Neural cell (in vitro differentiated cells): ENCODE results near the gene ADAMTS8. TPM values are rescaled to one million over a fixed set of nuclear protein-coding genes. Genes with fewer than 3 reads are reported as not detected.

Source experiments
- H2AFZ ChIP-seq: fragments of 200-600, 300-800 bp; sonication (generic), shearing (Covaris generic); 2 replicates; pipeline ENCODE4 v1.6.0; 2014; ENCODE audit warnings: low read depth, mild to moderate bottlenecking, antibody characterized with exemption, low read length, moderate library complexity
- H3F3A ChIP-seq: fragments of 200-600 bp; shearing (Covaris generic); 2 replicates; pipeline ENCODE4 v1.6.1; 2016; ENCODE audit warnings: mild to moderate bottlenecking, moderate library complexity, mixed read lengths, antibody characterized with exemption, low read length; ENCODE audit not compliant: insufficient read depth, poor library complexity, severe bottlenecking
- H3K27ac ChIP-seq: fragments of 200-600, 300-800 bp; sonication (generic), shearing (Covaris generic); 2 replicates; pipeline ENCODE4 v1.5.1; 2014; ENCODE audit warnings: mild to moderate bottlenecking, low read length, moderate library complexity
- H3K27me3 ChIP-seq: fragments of 300-800, 200-600 bp; sonication (generic), shearing (Covaris generic); 2 replicates; pipeline ENCODE4 v1.6.0; 2014; ENCODE audit warnings: mild to moderate bottlenecking, low read depth, low read length, moderate library complexity; ENCODE audit not compliant: insufficient read depth
- H3K36me3 ChIP-seq: fragments of 300-800, 200-600 bp; sonication (generic), shearing (Covaris generic); 2 replicates; pipeline ENCODE4 v1.5.1; 2014; ENCODE audit warnings: mild to moderate bottlenecking, antibody characterized with exemption, low read length, moderate library complexity; ENCODE audit not compliant: insufficient read depth
- H3K4me2 ChIP-seq: fragments of 300-800, 200-600 bp; sonication (generic), shearing (Covaris generic); 2 replicates; pipeline ENCODE4 v1.6.0; 2014; ENCODE audit warnings: mild to moderate bottlenecking, low read length
- H3K4me3 ChIP-seq: fragments of 300-800, 200-600 bp; sonication (generic), shearing (Covaris generic); 2 replicates; pipeline ENCODE4 v1.5.1; 2014; ENCODE audit warnings: mild to moderate bottlenecking, low read length, moderate library complexity
- H3K79me2 ChIP-seq: fragments of 200-600 bp; shearing (Covaris generic); replicated peaks from 2 replicates; pipeline ENCODE4 v1.6.0; 2014; ENCODE audit warnings: mild to moderate bottlenecking, low read length, moderate library complexity; ENCODE audit not compliant: insufficient read depth
- H3K9ac ChIP-seq: fragments of 300-800, 200-600 bp; sonication (generic), shearing (Covaris generic); 2 replicates; pipeline ENCODE4 v1.6.1; 2016; ENCODE audit warnings: mild to moderate bottlenecking, low read length, mixed read lengths
- H3K9me2 ChIP-seq: fragments of 200-600 bp; shearing (Covaris generic); 2 replicates; pipeline ENCODE4 v1.6.1; 2016; ENCODE audit warnings: mild to moderate bottlenecking, low read length, mixed read lengths; ENCODE audit not compliant: insufficient read depth
- H3K9me3 ChIP-seq: fragments of 200-600, 300-800 bp; sonication (generic), shearing (Covaris generic); 2 replicates; pipeline ENCODE4 v1.6.1; 2016; ENCODE audit warnings: mild to moderate bottlenecking, mixed run types, low read length, moderate library complexity, mixed read lengths
- H4K20me1 ChIP-seq: fragments of 200-600 bp; shearing (Covaris generic); 2 replicates; pipeline ENCODE4 v1.6.1; 2016; ENCODE audit warnings: mild to moderate bottlenecking, mixed run types; ENCODE audit not compliant: insufficient read depth
- EP300 ChIP-seq: fragments of 450-650 bp; conservative IDR thresholded peaks from 2 replicates; pipeline ENCODE4 v1.6.1; 2014; ENCODE audit warnings: antibody characterized with exemption, mild to moderate bottlenecking, moderate library complexity; ENCODE audit not compliant: poor library complexity, severe bottlenecking
- EZH2 ChIP-seq: fragments of 200-600, 300-800 bp; shearing (Covaris generic), sonication (generic); IDR thresholded peaks from 2 replicates; pipeline ENCODE4 v1.6.1; 2014; ENCODE audit warnings: antibody characterized with exemption, low read length, borderline replicate concordance, mild to moderate bottlenecking; ENCODE audit not compliant: insufficient read depth, poor library complexity, severe bottlenecking
- MXI1 ChIP-seq: fragments of 450-650 bp; conservative IDR thresholded peaks from 2 replicates; pipeline ENCODE4 v1.6.1; 2014; ENCODE audit warnings: antibody characterized with exemption, mild to moderate bottlenecking; ENCODE audit not compliant: poor library complexity, severe bottlenecking
- POLR2AphosphoS5 ChIP-seq: IDR thresholded peaks from 2 replicates; pipeline ENCODE4 v1.6.1; 2012
- RAD21 ChIP-seq: fragments of 450-650 bp; conservative IDR thresholded peaks from 2 replicates; pipeline ENCODE4 v1.6.1; 2014; ENCODE audit warnings: antibody characterized with exemption, mild to moderate bottlenecking, moderate library complexity
- SMC3 ChIP-seq: fragments of 450-650 bp; conservative IDR thresholded peaks from 2 replicates; pipeline ENCODE4 v1.6.1; 2014; ENCODE audit warnings: antibody characterized with exemption, mild to moderate bottlenecking, moderate library complexity; ENCODE audit not compliant: poor library complexity
- TAF1 ChIP-seq: IDR thresholded peaks from 2 replicates; pipeline ENCODE4 v1.6.1; 2012; ENCODE audit warnings: low read depth
- polyA plus RNA-seq: library from polyadenylated mRNA; depleted of rRNA; stranded (reverse); fragments of >200 nt; gene quantifications from 2 replicates; pipeline ENCODE4 v1.2.3, GENCODE V29; 2014
- TF ChIP-seq, protein P1 (sequence below): IDR thresholded peaks from 2 replicates; pipeline ENCODE4 v1.6.1; 2012; ENCODE audit warnings: borderline replicate concordance
- TF ChIP-seq, protein P2 (sequence below): fragments of 450-650 bp; IDR thresholded peaks from 2 replicates; pipeline ENCODE4 v1.5.1; 2014; ENCODE audit warnings: antibody characterized with exemption, mild to moderate bottlenecking, moderate library complexity; ENCODE audit not compliant: poor library complexity, severe bottlenecking

The ADAMTS8 gene
- polyA plus RNA-seq, 1 donor from 2014 or later = 0.94 TPM

DNA sequence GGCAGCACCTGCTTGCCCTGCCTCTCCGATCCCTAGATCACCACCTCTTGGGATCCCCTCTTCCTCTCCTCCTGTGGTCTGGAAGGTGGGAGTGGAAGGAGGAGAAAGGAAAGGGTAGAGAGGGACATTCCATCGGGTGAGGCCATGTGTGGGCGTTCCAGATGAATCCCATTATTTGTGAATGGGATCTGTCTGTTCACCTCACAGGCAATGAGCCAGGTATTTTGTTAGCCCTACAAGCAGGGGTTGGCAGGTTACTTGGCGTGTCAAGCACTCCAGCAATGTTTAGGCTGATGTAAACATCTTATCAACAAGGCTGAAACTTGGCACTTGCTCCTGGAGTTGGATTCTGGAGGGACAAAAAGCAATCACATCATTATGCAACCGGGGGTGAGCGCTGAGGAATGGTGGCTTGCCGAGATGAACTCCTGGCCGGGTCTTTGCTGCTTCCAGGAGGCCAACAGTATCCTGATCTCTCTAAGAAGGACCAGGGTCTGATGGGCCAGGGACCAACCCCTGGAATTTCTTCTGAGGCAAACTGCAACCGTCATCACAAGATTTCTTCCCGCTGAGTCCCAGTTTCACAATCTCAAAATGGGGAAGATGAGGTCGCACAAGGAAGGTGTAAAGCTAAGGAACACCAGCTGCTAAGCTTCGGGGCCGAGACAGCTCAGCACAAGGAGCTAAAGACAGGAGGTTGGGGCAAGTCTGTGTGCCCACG, 7.8 kb downstream of the ADAMTS8 start:
- Histone ChIP-seq H3K27ac (no peak overlapping the region), H3K4me3 (no peak overlapping the region), H3K9me3 (no peaks in the 10 kb centered on the region), H3K9ac (no peak overlapping the region), H3K79me2 (no peaks in the 10 kb centered on the region), H3K27me3 (no peaks in the 10 kb centered on the region), H3K36me3 (no peaks in the 10 kb centered on the region), H4K20me1 (no peaks in the 10 kb centered on the region), H2AFZ (no peak overlapping the region), H3F3A (no peaks in the 10 kb centered on the region), H3K9me2 (no peaks in the 10 kb centered on the region), H3K4me2 (no peak overlapping the region)
- TF ChIP-seq TAF1 (no peak), MXI1 (no peak), EP300 (no peak), SMC3 (no peak), POLR2AphosphoS5 (no peak), RAD21 (no peak), EZH2 (no peak)
- TF ChIP-seq, protein P1, sequence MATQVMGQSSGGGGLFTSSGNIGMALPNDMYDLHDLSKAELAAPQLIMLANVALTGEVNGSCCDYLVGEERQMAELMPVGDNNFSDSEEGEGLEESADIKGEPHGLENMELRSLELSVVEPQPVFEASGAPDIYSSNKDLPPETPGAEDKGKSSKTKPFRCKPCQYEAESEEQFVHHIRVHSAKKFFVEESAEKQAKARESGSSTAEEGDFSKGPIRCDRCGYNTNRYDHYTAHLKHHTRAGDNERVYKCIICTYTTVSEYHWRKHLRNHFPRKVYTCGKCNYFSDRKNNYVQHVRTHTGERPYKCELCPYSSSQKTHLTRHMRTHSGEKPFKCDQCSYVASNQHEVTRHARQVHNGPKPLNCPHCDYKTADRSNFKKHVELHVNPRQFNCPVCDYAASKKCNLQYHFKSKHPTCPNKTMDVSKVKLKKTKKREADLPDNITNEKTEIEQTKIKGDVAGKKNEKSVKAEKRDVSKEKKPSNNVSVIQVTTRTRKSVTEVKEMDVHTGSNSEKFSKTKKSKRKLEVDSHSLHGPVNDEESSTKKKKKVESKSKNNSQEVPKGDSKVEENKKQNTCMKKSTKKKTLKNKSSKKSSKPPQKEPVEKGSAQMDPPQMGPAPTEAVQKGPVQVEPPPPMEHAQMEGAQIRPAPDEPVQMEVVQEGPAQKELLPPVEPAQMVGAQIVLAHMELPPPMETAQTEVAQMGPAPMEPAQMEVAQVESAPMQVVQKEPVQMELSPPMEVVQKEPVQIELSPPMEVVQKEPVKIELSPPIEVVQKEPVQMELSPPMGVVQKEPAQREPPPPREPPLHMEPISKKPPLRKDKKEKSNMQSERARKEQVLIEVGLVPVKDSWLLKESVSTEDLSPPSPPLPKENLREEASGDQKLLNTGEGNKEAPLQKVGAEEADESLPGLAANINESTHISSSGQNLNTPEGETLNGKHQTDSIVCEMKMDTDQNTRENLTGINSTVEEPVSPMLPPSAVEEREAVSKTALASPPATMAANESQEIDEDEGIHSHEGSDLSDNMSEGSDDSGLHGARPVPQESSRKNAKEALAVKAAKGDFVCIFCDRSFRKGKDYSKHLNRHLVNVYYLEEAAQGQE = no peak
- TF ChIP-seq, protein P2, sequence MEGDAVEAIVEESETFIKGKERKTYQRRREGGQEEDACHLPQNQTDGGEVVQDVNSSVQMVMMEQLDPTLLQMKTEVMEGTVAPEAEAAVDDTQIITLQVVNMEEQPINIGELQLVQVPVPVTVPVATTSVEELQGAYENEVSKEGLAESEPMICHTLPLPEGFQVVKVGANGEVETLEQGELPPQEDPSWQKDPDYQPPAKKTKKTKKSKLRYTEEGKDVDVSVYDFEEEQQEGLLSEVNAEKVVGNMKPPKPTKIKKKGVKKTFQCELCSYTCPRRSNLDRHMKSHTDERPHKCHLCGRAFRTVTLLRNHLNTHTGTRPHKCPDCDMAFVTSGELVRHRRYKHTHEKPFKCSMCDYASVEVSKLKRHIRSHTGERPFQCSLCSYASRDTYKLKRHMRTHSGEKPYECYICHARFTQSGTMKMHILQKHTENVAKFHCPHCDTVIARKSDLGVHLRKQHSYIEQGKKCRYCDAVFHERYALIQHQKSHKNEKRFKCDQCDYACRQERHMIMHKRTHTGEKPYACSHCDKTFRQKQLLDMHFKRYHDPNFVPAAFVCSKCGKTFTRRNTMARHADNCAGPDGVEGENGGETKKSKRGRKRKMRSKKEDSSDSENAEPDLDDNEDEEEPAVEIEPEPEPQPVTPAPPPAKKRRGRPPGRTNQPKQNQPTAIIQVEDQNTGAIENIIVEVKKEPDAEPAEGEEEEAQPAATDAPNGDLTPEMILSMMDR = no peak

DNA sequence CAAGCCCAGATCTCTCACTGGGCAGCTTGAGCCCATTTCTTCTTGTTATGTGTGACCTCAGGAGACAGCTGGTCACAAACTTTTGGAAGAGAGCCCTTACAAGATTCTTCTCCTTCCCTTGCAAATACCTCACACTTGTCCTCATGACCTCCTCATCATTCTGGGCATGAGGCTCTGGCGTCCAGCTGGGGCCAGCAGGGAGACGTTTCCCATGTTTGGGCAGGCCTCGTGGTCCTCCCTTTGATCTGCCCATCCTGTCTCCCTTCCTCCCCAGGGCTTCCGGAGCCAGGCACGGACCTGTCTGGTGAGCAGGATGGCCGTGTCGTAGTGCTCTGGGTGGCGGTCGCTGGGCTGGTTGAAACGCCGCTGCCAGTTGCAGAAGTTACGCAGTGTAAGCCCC, 9.7 kb downstream of the ADAMTS8 start:
- H3K4me2 ChIP-seq = no peak overlapping the region
- TF ChIP-seq RAD21 (no peak), SMC3 (no peak), TAF1 (no peak), EP300 (no peak), EZH2 (no peak), POLR2AphosphoS5 (no peak), MXI1 (no peak)
- TF ChIP-seq, protein P2 = no peak
- TF ChIP-seq, protein P1 = no peak
- H3K27ac ChIP-seq = no peak overlapping the region
- H3K79me2 ChIP-seq = no peaks in the 10 kb centered on the region
- no peaks in the 10 kb centered on the region for H3F3A ChIP-seq
- H3K9me3 ChIP-seq = no peaks in the 10 kb centered on the region
- H4K20me1 ChIP-seq = no peaks in the 10 kb centered on the region
- H3K27me3 ChIP-seq = no peaks in the 10 kb centered on the region
- H3K9ac ChIP-seq = no peak overlapping the region
- H3K9me2 ChIP-seq = no peaks in the 10 kb centered on the region
- no peak overlapping the region for H3K4me3 ChIP-seq
- H3K36me3 ChIP-seq = no peaks in the 10 kb centered on the region
- no peak overlapping the region for H2AFZ ChIP-seq
